HG03097 (cell line): ENCODE measurements around the gene CORIN.
"Not testable (repeated sequence)": the region's sequence is repeated elsewhere in the genome, so short reads cannot be mapped to it uniquely, and the experiment has no call there.

Experiments used
- ATAC-seq: cut with Tn5 transposase; IDR thresholded peaks from one replicate; pipeline ENCODE4 v1.9.1; 2021; ENCODE audit not compliant: unreplicated experiment, low FRiP score

Gene CORIN

DNA sequence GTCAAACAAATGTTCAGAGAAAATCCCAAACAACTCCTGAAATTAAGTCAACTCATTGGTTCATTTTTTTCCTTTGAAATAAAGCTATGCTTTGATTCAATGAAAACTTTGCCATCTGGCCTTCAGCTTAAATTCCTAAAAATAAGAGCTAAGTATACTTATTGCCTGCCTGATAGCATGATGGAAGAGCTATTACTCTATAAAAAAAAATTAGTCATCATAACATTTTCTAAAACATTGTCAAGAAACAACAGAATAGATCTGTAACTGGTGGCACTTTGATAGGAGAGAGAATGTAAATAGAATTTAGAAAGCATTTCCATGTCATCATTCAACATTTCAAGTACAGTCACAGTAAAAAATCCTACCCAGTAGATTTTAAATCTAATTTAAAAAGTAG, 136.6 kb downstream of the CORIN start:
- ATAC-seq = no peak

- no peak for ATAC-seq
Measured at GRCh38 chr4:47698837-47699236, 139.0 kb downstream of the CORIN start.

GRCh38 chr4:47696823-47697222, 141.0 kb downstream of the CORIN start:
- no peak for ATAC-seq

- ATAC-seq = no peak
Measured at GRCh38 chr4:47695260-47695659, 142.6 kb downstream of the CORIN start.

DNA sequence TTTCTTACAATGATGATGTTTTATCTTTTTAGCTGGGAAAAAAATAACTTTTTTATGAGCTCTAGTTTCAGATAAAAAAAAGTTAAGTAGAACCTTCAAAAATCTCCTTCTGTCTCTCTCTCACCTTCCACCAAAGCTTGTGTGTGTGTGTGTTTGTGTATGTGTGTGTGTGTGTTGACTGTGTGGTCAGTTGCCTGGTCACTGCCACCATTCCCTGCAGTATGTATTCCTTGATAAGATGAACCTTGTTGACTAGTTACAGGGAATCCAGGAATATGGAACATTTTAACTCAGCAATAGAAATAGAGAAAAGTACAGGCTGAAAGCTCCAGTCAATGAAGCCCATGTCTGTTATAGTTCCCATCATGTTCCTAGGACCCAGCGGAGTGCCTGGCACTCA, 143.5 kb downstream of the CORIN start:
- no peak for ATAC-seq

DNA sequence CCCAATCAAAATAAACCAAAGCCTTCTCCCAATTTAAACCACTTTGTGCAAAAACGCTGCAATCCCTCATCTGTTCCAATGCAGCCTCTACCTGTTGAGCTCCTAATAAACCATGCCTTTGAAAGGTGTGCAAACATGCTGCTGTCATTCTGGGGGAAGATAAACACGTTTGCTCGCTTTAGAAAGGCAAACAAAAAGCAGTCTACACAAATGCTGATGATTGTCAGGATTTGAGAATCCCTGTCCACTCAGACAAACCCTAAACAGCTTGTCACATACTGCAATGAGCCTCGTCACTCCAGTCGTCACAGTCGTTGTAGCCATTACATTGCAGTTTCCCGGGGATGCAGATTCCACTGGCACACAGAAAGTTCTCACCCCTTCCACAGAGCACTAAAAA, 145.2 kb downstream of the CORIN start:
- ATAC-seq = no peak

DNA sequence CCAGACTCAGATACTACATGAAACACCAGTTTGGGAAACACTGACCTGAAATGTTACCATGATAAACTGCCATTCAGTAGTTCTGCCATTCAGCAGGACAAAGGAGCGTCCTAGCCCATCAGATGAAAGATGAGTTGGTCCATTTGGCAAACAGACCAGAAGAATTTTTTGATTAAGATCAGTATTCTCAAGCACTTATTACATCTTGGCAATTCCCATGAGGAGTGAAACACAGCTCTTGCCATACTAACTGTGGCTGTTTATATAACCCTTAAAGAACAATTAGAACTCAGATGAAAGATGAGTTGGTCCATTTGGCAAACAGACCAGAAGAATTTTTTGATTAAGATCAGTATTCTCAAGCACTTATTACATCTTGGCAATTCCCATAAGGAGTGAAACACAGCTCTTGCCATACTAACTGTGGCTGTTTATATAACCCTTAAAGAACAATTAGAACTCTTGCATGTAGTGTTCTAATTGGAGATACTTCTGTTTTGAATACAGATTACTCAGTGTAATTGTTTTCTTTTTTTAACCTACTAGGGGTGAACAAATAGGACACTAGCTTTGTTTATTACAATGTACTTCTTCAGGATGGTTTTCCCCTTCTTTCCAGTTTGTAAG, 146.0 kb downstream of the CORIN start:
- not testable (repeated sequence) for ATAC-seq

- no peak for ATAC-seq
Measured at GRCh38 chr4:47690611-47691010, 147.3 kb downstream of the CORIN start.

- peak; percentile 75 for ATAC-seq
Measured at GRCh38 chr4:47686294-47686872, 151.5 kb downstream of the CORIN start.

GRCh38 chr4:47675806-47676205, 162.1 kb downstream of the CORIN start:
- ATAC-seq = no peak

DNA sequence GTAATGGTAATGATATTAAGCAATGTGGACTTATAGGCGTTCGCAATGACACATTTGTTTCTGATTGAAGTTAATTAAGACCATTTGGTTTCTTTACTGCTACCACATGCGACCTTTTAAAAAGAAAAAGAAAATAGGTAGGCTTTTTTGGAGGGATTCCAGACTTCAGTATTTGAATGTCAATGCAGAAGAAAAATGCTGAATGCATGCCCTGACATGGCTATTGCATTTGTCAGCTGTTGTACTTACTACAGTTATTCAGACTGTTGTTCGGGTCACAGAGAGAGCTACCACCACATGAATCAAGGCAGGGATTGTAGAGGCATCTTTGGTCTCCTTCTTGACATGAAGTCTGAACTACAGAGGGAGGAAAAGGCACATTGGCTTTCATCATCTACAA, 163.7 kb downstream of the CORIN start:
- ATAC-seq = no peak

GRCh38 chr4:47672696-47673095, 165.2 kb downstream of the CORIN start:
- no peak for ATAC-seq

- ATAC-seq = no peak
Measured at GRCh38 chr4:47669946-47670345, 167.9 kb downstream of the CORIN start.

- ATAC-seq = peak; percentile 63
Measured at GRCh38 chr4:47668810-47669408, 169.0 kb downstream of the CORIN start.

- ATAC-seq = no peak
Measured at GRCh38 chr4:47668256-47668655, 169.6 kb downstream of the CORIN start.

GRCh38 chr4:47667552-47667951, 170.3 kb downstream of the CORIN start:
- no peak for ATAC-seq

GRCh38 chr4:47664051-47664826, 173.6 kb downstream of the CORIN start:
- ATAC-seq = no peak

DNA sequence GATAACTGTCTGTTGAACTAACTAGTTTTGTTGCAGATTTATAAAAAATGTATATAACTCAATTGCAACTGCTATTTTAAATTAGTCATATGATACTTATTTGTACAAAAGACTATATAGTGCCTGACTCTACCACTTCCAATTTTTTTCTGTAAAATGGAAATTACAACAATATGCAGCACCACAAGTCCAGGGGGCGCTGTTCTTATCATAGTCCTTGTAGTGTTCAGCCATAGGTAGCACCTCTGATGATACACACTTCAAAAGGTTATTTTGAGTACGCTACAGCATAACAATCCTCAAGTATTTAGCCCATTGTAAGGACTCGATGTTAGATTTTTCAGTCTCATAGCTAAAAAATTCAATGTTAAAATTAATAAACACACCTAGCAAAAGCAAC, 174.9 kb downstream of the CORIN start:
- no peak for ATAC-seq

DNA sequence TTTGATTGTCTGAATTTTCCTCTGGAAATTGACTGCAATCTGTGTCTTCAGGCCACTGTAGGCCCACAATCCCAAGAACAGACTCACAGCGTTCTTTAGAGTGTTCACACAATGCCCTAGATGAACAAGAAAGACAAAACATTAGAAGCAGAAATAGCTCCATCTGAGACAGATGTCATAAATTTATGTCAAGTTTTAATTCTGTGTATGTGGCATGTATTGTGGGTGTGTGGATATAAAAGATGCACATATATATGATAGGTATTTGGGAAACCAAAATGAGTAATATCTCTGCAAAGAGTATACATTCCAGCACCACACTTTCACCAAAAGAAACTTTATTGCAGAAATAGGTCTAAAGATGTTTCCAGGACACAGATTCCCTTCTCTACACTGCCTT, 176.1 kb downstream of the CORIN start:
- no peak for ATAC-seq

- ATAC-seq = no peak
Measured at GRCh38 chr4:47659342-47659741, 178.5 kb downstream of the CORIN start.

- no peak for ATAC-seq
Measured at GRCh38 chr4:47654972-47655693, 182.7 kb downstream of the CORIN start.
